GM12878 (cell line): ENCODE measurements around the gene ZNF668. TPM values are rescaled to one million over a fixed set of nuclear protein-coding genes. Genes with fewer than 3 reads are reported as not detected.

Experiments
- ATF3 ChIP-seq: IDR thresholded peaks from 2 replicates; pipeline ENCODE4 v1.6.1; 2011; ENCODE audit warnings: low read depth, mild to moderate bottlenecking, low read length, moderate library complexity, borderline replicate concordance; ENCODE audit errors: extremely low read depth
- BACH1 ChIP-seq: fragments of 450-650 bp; IDR thresholded peaks from 2 replicates; pipeline ENCODE4 v1.6.1; 2017; ENCODE audit warnings: mild to moderate bottlenecking, borderline replicate concordance
- BCL11A ChIP-seq: IDR thresholded peaks from 2 replicates; pipeline ENCODE4 v1.6.1; 2011; ENCODE audit warnings: low read depth, low read length
- E4F1 ChIP-seq: fragments of 450-650 bp; IDR thresholded peaks from 2 replicates; pipeline ENCODE4 v1.6.1; 2018; ENCODE audit warnings: borderline replicate concordance, mild to moderate bottlenecking; ENCODE audit not compliant: partially characterized antibody
- ESRRA ChIP-seq: IDR thresholded peaks from 2 replicates; pipeline ENCODE4 v1.6.1; 2012; ENCODE audit warnings: mild to moderate bottlenecking, low read length, improper control_type of control experiment
- JUND ChIP-seq: IDR thresholded peaks from 2 replicates; pipeline ENCODE4 v1.6.1; 2012; ENCODE audit warnings: low read depth, mild to moderate bottlenecking, low read length, improper control_type of control experiment, moderate library complexity
- KAT2A ChIP-seq: conservative IDR thresholded peaks from 2 replicates; pipeline ENCODE4 v1.6.1; 2011; ENCODE audit warnings: low read depth, low read length; ENCODE audit not compliant: control insufficient read depth
- POLR2A ChIP-seq: IDR thresholded peaks from 2 replicates; pipeline ENCODE4 v1.6.1; 2011; ENCODE audit warnings: low read depth, mild to moderate bottlenecking, low read length
- RCOR1 ChIP-seq: conservative IDR thresholded peaks from 2 replicates; pipeline ENCODE4 v1.6.1; 2012; ENCODE audit warnings: low read depth, low read length, improper control_type of control experiment
- RFX5 ChIP-seq: IDR thresholded peaks from 2 replicates; pipeline ENCODE4 v1.6.1; 2011; ENCODE audit warnings: low read depth, low read length, improper control_type of control experiment
- SIX5 ChIP-seq: IDR thresholded peaks from 2 replicates; pipeline ENCODE4 v1.6.1; 2011; ENCODE audit warnings: mild to moderate bottlenecking, low read depth, low read length, moderate library complexity; ENCODE audit not compliant: severe bottlenecking
- SUPT20H ChIP-seq: IDR thresholded peaks from 2 replicates; pipeline ENCODE4 v1.6.1; 2011; ENCODE audit warnings: low read depth, mild to moderate bottlenecking, low read length, moderate library complexity, borderline replicate concordance; ENCODE audit not compliant: control insufficient read depth
- ZBTB33 ChIP-seq: fragments of 450-650 bp; IDR thresholded peaks from 2 replicates; pipeline ENCODE4 v1.6.1; 2017; ENCODE audit warnings: mild to moderate bottlenecking
- ZNF207 ChIP-seq: fragments of 450-650 bp; IDR thresholded peaks from 2 replicates; pipeline ENCODE4 v1.6.1; 2014; ENCODE audit warnings: antibody characterized with exemption, mild to moderate bottlenecking, borderline replicate concordance
- ZNF24 ChIP-seq: fragments of 450-650 bp; IDR thresholded peaks from 2 replicates; pipeline ENCODE4 v1.6.1; 2017; ENCODE audit warnings: antibody characterized with exemption, mild to moderate bottlenecking
- ZNF274 ChIP-seq: IDR thresholded peaks from one replicate; pipeline ENCODE4 v1.8.0; 2011; ENCODE audit not compliant: insufficient read length, insufficient read depth
- polyA plus RNA-seq, 11 experiments: library from polyadenylated mRNA; depleted of rRNA in 4 of 11; unstranded in 6 of 11; stranded (reverse) in 5 of 11; fragments of >200 nt; fragmentation: Nextera tagmentation in 4 of 11; fragmentation: Illumina TruSeq in 1 of 11; extraction: Ambion mirVana in 4 of 11; extraction: Trizol in 1 of 11; gene quantifications; 1 replicate in 1 of 11; 2 replicates in 10 of 11; pipeline versions ENCODE4 v1.2.1 to v1.2.3, GENCODE V29; 2011 to 2016; ENCODE audit warnings: inconsistent platforms in 2 of 11, missing spikeins in 2 of 11, low read depth in 1 of 11
- total RNA-seq, 4 experiments: library from RNA; depleted of rRNA in 3 of 4; stranded (reverse); fragments of >200 nt in 3 of 4; fragmentation: Illumina TruSeq in 1 of 4; extraction: Trizol in 1 of 4; gene quantifications; 2 replicates each; pipeline versions ENCODE4 v1.2.1 to v1.2.3, GENCODE V29; 2013 to 2021
- TF ChIP-seq, protein P1 (sequence below): fragments of 450-650 bp; IDR thresholded peaks from 2 replicates; pipeline ENCODE4 v1.6.1; 2014; ENCODE audit warnings: mild to moderate bottlenecking
- TF ChIP-seq, protein P2 (sequence below): fragments of 450-650 bp; IDR thresholded peaks from 2 replicates; pipeline ENCODE4 v1.6.1; 2017; ENCODE audit warnings: low read depth, mild to moderate bottlenecking, moderate library complexity
- TF ChIP-seq, protein P3 (sequence below): IDR thresholded peaks from 2 replicates; pipeline ENCODE4 v1.6.1; 2011; ENCODE audit warnings: mild to moderate bottlenecking, low read depth, low read length, moderate library complexity; ENCODE audit not compliant: insufficient replicate concordance

ZNF668 gene
- total and polyA plus RNA-seq, 10 of the 15 experiments (the other 5 are each of a cell fraction or from before 2014, with no cell fraction given): 0.05 to 20.7 (median 10.0) TPM; not detected in 1

GRCh38 chr16:31073142-31073969 is 684 bp downstream of the ZNF668 start (continued):
- TF ChIP-seq, protein P1, sequence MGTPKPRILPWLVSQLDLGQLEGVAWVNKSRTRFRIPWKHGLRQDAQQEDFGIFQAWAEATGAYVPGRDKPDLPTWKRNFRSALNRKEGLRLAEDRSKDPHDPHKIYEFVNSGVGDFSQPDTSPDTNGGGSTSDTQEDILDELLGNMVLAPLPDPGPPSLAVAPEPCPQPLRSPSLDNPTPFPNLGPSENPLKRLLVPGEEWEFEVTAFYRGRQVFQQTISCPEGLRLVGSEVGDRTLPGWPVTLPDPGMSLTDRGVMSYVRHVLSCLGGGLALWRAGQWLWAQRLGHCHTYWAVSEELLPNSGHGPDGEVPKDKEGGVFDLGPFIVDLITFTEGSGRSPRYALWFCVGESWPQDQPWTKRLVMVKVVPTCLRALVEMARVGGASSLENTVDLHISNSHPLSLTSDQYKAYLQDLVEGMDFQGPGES: no peak; the same call in 1 of the 2 replicates
- 0 out of 2 replicates have a peak, but pooled peaks have one; percentile 21 for TF ChIP-seq ESRRA
- TF ChIP-seq BCL11A: no peak
- TF ChIP-seq ZNF207: peak; percentile 93
- TF ChIP-seq KAT2A: no peak
- TF ChIP-seq E4F1: peak; percentile 97
- TF ChIP-seq RFX5: peak; percentile 41; the same call in 1 of the 2 replicates
- peak; percentile 81; the same call in 1 of the 2 replicates for TF ChIP-seq BACH1
- TF ChIP-seq SUPT20H: no peak
- 0 out of 2 replicates have a peak, but pooled peaks have one; percentile 14 for TF ChIP-seq RCOR1
- no peak; the same call in 1 of the 2 replicates for TF ChIP-seq ZBTB33
- no peak for TF ChIP-seq JUND
- peak; percentile 98 for TF ChIP-seq ZNF24
- no peak for TF ChIP-seq ATF3
- peak; percentile 67 for TF ChIP-seq POLR2A
- TF ChIP-seq, protein P2, sequence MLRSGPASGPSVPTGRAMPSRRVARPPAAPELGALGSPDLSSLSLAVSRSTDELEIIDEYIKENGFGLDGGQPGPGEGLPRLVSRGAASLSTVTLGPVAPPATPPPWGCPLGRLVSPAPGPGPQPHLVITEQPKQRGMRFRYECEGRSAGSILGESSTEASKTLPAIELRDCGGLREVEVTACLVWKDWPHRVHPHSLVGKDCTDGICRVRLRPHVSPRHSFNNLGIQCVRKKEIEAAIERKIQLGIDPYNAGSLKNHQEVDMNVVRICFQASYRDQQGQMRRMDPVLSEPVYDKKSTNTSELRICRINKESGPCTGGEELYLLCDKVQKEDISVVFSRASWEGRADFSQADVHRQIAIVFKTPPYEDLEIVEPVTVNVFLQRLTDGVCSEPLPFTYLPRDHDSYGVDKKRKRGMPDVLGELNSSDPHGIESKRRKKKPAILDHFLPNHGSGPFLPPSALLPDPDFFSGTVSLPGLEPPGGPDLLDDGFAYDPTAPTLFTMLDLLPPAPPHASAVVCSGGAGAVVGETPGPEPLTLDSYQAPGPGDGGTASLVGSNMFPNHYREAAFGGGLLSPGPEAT: peak; percentile 100
- TF ChIP-seq ZNF274: no peak
- TF ChIP-seq, protein P3, sequence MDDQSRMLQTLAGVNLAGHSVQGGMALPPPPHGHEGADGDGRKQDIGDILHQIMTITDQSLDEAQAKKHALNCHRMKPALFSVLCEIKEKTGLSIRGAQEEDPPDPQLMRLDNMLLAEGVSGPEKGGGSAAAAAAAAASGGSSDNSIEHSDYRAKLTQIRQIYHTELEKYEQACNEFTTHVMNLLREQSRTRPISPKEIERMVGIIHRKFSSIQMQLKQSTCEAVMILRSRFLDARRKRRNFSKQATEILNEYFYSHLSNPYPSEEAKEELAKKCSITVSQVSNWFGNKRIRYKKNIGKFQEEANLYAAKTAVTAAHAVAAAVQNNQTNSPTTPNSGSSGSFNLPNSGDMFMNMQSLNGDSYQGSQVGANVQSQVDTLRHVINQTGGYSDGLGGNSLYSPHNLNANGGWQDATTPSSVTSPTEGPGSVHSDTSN: peak; percentile 31
- TF ChIP-seq SIX5: peak; percentile 21
